Activated B cell treated with CpG ODN at 0.5 μM for 24 hours (primary cell): ENCODE results near the gene FAF1. TPM values are rescaled to one million over a fixed set of nuclear protein-coding genes. Genes with fewer than 3 reads are reported as not detected.

Experiments
- ATAC-seq: fragments of 200-7000 bp; cut with Tn5 transposase; one replicate; pipeline ENCODE4 v1.10.0; 2021; ENCODE audit warnings: low read depth, mild to moderate bottlenecking, moderate library complexity
- CTCF ChIA-PET: fragments of 350-600 bp; sonication (Branson Sonifier 250); formaldehyde crosslinking; loops from one replicate; lab custom pipeline; 2021; ENCODE audit warnings: antibody characterized with exemption; lab: Charles Lee
- POLR2A ChIA-PET: fragments of 350-600 bp; sonication (Branson Sonifier 250); formaldehyde crosslinking; loops from one replicate; lab custom pipeline; 2021; ENCODE audit warnings: antibody characterized with exemption; lab: Charles Lee
- DNase-seq: peaks from one replicate; pipeline ENCODE4 v3.0.0; 2022
- H3K27ac Mint-ChIP-seq: one replicate; pipeline ENCODE4 v1.8.0; 2020; ENCODE audit warnings: mixed read lengths
- H3K27me3 Mint-ChIP-seq: one replicate; pipeline ENCODE4 v1.8.0; 2021; ENCODE audit warnings: mixed read lengths
- H3K36me3 Mint-ChIP-seq: one replicate; pipeline ENCODE4 v1.8.0; 2021; ENCODE audit warnings: low read depth, mixed read lengths
- H3K4me1 Mint-ChIP-seq: one replicate; pipeline ENCODE4 v1.8.0; 2021; ENCODE audit warnings: mixed read lengths
- H3K4me3 Mint-ChIP-seq: one replicate; pipeline ENCODE4 v1.8.0; 2020; ENCODE audit warnings: mild to moderate bottlenecking, mixed read lengths
- H3K9me3 Mint-ChIP-seq: one replicate; pipeline ENCODE4 v1.8.0; 2020; ENCODE audit warnings: mixed read lengths
- intact Hi-C: fragments of 100-400 bp; cut with micrococcal nuclease; formaldehyde crosslinking; loops from one replicate; pipeline ENCODE4 v1.15.1; 2024
- total RNA-seq: library from RNA; stranded (reverse); gene quantifications from 2 replicates; pipeline ENCODE4 v1.2.3, GENCODE V29; 2022
- TF ChIP-seq, protein P1 (sequence below): fragments of 200-600 bp; IDR thresholded peaks from one replicate; pipeline ENCODE4 v1.8.0; 2022; ENCODE audit warnings: antibody characterized with exemption, mild to moderate bottlenecking

Gene FAF1
- total RNA-seq, 1 donor from 2014 or later = 61.7 TPM

DNA sequence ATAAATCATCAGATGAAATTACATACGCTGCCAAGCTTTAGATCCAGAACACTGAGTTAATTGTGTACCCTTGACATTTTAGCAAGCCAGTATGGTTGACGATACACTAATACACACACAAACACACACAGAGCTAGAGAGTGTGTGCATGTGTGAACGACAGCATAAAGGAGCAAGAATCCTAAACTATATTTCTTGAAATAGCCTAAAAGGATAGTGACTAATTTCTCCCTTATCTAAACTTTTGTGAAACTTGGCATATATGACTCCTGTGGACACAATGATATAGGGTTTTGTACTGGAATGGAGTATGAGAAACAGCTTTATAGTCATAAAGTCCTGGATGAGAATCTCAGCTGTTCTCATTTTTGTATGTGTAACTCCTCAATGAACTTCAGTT, 471.7 kb downstream of the FAF1 start:
- TF ChIP-seq, protein P1, sequence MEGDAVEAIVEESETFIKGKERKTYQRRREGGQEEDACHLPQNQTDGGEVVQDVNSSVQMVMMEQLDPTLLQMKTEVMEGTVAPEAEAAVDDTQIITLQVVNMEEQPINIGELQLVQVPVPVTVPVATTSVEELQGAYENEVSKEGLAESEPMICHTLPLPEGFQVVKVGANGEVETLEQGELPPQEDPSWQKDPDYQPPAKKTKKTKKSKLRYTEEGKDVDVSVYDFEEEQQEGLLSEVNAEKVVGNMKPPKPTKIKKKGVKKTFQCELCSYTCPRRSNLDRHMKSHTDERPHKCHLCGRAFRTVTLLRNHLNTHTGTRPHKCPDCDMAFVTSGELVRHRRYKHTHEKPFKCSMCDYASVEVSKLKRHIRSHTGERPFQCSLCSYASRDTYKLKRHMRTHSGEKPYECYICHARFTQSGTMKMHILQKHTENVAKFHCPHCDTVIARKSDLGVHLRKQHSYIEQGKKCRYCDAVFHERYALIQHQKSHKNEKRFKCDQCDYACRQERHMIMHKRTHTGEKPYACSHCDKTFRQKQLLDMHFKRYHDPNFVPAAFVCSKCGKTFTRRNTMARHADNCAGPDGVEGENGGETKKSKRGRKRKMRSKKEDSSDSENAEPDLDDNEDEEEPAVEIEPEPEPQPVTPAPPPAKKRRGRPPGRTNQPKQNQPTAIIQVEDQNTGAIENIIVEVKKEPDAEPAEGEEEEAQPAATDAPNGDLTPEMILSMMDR = no peak
- Mint-ChIP-seq H3K4me1 (no peaks in the 10 kb centered on the region), H3K27ac (no peak overlapping the region), H3K27me3 (no peaks in the 10 kb centered on the region), H3K4me3 (no peak overlapping the region), H3K36me3 (peaks cover 63% of the 10 kb centered on the region), H3K9me3 (peaks cover 7% of the 10 kb centered on the region)
- ATAC-seq (no peak), DNase-seq (no peak)
- CTCF ChIA-PET = no interaction called here
- POLR2A ChIA-PET = no interaction called here
- intact Hi-C loops = no loop called here

DNA sequence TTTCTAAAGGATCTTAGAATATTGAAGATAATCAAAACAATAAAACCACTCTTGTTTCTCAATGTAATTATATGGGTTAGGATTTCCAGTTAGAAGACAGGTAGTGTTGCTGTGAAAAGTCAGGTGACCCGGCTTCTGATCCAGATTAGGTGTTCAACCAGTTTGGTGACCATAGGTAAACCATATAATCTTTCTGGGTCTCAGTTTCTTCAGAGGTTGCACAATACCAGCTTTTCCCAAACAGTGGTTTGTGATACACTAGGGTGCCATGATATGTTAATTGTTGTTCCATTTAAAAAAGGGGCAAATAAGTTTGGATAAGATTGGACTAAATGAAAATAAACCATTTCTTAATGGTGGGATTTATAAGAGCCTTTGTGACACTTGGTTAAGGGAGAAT, 472.3 kb downstream of the FAF1 start:
- DNase-seq (no peak), ATAC-seq (no peak)
- TF ChIP-seq, protein P1 = no peak
- Mint-ChIP-seq H3K27me3 (no peaks in the 10 kb centered on the region), H3K9me3 (peaks cover 7% of the 10 kb centered on the region), H3K4me3 (no peak overlapping the region), H3K27ac (no peak overlapping the region), H3K36me3 (peaks cover 62% of the 10 kb centered on the region), H3K4me1 (no peaks in the 10 kb centered on the region)
- ChIA-PET CTCF (no interaction called here), POLR2A (no interaction called here)
- intact Hi-C loops = no loop called here

DNA sequence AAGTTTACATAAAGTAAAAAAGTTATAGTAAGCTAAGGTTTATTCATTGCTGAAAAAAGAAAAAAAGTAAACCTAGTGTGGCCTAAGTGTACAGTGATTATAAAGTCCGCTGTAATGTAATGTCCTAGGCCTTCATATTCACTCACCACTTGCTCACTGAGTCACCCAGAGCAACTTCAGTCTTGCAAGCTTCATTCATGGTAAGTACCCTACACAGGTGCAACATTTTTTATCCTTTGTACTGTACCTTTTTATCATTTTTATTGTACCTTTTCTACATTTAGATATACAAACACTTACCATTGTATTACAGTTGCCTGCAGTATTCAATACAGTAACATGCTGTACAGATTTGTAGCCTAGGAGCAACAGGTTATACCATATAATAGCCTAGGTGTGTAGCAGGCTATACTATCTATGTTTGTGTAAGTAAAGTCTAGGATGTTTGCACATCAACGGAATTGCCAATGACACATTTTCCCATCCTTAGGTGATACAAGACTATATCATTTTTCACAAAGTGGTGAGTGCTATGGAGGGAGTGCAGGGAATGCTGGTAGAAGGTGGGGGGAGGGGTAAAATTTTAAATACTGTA, 478.8 kb downstream of the FAF1 start:
- H3K27me3 Mint-ChIP-seq = no peaks in the 10 kb centered on the region
- H3K36me3 Mint-ChIP-seq = peaks cover 16% of the 10 kb centered on the region
- H3K9me3 Mint-ChIP-seq = peaks cover 3% of the 10 kb centered on the region
- H3K27ac Mint-ChIP-seq = no peak overlapping the region
- CTCF ChIA-PET = no interaction called here
- TF ChIP-seq, protein P1 = no peak
- intact Hi-C loops = no loop called here
- H3K4me3 Mint-ChIP-seq = no peak overlapping the region
- DNase-seq (no peak), ATAC-seq (no peak)
- no peaks in the 10 kb centered on the region for H3K4me1 Mint-ChIP-seq
- POLR2A ChIA-PET = no interaction called here

DNA sequence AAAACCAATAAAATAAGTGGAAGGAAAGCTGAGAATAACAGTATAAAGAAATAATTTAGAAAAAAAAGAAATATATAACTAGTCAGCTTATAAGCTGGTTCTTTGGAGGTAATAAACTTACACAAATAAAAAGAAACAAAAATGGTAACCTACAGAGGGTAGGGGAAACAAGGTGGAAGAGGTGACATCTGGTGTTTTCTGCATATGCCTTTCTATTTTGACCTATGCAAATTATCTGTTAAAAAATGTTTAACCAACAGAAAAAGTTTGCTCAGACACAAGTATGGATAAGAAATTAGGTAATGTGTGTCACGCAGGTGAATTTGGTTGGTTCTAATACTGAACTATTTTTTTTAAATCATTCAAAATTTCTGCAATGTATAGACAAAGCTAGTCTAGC, 483.3 kb downstream of the FAF1 start:
- intact Hi-C loops = no loop called here
- H3K27me3 Mint-ChIP-seq = no peaks in the 10 kb centered on the region
- H3K4me3 Mint-ChIP-seq = no peak overlapping the region
- ChIA-PET POLR2A (no interaction called here), CTCF (no interaction called here)
- ATAC-seq (no peak), DNase-seq (no peak)
- H3K4me1 Mint-ChIP-seq = no peaks in the 10 kb centered on the region
- H3K36me3 Mint-ChIP-seq = peaks cover 40% of the 10 kb centered on the region
- H3K27ac Mint-ChIP-seq = no peak overlapping the region
- H3K9me3 Mint-ChIP-seq = no peaks in the 10 kb centered on the region
- TF ChIP-seq, protein P1 = no peak

DNA sequence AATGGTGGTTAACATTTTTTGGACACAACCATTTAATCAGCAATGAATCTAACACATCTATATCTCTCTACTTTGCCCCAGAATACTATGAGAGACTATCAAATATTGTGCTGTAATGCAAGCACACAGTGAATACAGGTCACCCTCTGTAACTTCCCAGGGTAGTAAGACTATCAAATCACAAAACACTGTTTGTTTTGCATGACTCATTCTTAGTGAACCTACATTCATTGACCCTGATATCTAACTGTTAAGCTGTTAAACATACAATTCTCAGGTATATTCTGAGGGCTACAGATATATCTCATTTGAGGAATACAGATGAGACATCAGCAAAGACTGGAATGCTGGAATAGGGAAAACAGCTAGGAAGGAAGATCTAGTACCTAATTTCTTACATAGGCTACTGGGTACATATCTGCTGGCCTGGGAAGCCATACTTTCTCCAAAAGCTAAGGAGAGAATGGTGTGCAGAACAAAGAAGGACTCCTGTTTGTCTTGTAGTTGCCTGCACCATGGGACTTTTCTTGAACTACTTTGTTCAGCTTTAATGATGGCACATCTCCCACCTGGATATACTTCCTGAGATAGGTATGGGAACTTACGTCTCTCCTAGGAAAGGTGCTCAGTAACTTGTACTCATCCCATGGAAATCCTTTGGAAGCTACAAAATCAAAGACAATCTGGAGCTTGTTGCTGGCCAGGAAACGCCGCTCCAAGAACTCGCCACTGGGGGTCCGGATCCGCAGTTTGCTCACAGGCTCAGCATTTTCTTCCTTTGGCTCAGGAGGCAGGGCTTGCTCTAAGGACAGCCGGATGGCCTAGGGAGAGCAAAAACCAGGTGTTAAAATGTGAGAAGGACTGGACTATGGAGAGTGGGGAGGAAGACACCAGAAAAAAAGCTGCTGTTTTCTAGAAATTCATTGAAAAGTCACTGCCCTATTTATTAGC, 484.9 kb downstream of the FAF1 start:
- Mint-ChIP-seq H3K4me3 (no peak overlapping the region), H3K27me3 (no peaks in the 10 kb centered on the region), H3K36me3 (peaks cover 53% of the 10 kb centered on the region), H3K27ac (no peak overlapping the region), H3K4me1 (no peaks in the 10 kb centered on the region), H3K9me3 (no peaks in the 10 kb centered on the region)
- ChIA-PET CTCF (no interaction called here), POLR2A (interaction anchor here (0.6 kb wide), 1 partner anchor 154 kb away, joined by 7 read pairs; no protein-coding TSS in a partner anchor)
- TF ChIP-seq, protein P1 = no peak
- ATAC-seq (no peak), DNase-seq (no peak)
- intact Hi-C loops = no loop called here
